Mucosa of descending colon (tissue), 3 donors: ENCODE data around the gene GGA3. TPM values are rescaled to one million over a fixed set of nuclear protein-coding genes. Genes with fewer than 3 reads are reported as not detected.

Experiments used
- ATAC-seq: fragments of 200-7000 bp; cut with Tn5 transposase; one replicate; pipeline ENCODE4 v1.9.1; 2020; ENCODE audit warnings: mild to moderate bottlenecking, moderate library complexity
- DNase-seq, 3 donors: peaks; one replicate each; pipeline ENCODE4 v3.0.0-alpha.2; 2020
- H3K36me3 ChIP-seq: fragments of 200-600 bp; one replicate; pipeline ENCODE4 v1.8.0; 2021; ENCODE audit warnings: low read depth, mild to moderate bottlenecking
- H3K4me1 ChIP-seq: fragments of 200-600 bp; one replicate; pipeline ENCODE4 v1.8.0; 2021; ENCODE audit warnings: low read depth, mild to moderate bottlenecking
- H3K4me3 ChIP-seq: fragments of 200-600 bp; one replicate; pipeline ENCODE4 v1.8.0; 2021; ENCODE audit warnings: mild to moderate bottlenecking
- H3K9me3 ChIP-seq: fragments of 200-600 bp; one replicate; pipeline ENCODE4 v1.8.0; 2021; ENCODE audit warnings: mild to moderate bottlenecking
- CTCF ChIP-seq: fragments of 200-600 bp; IDR thresholded peaks from one replicate; pipeline ENCODE4 v1.8.0; 2022; ENCODE audit warnings: antibody characterized with exemption, mild to moderate bottlenecking
- intact Hi-C, 2 donors: fragments of 100-400 bp; cut with DNase I in 1 of 2; cut with micrococcal nuclease in 1 of 2; formaldehyde crosslinking; loops; one replicate each; pipeline versions ENCODE4 v1.11.0 to v1.11.1; 2022; cut with DNase I, micrococcal nuclease
- total RNA-seq, 3 donors: library from RNA; stranded (reverse); fragmentation: NEBNext Ultra II Directional in 2 of 3; extraction: Animal tissue kit (Norgen Biotek cat#: 25700) in 2 of 3; gene quantifications; one replicate each; pipeline versions ENCODE4 v1.2.1 to v1.2.4, GENCODE V29; 2021 to 2023
- donor health status: DM: no; HTN: no; CAD: no; lungs with moderate emphysema.
- donor health status: DM: no; HTN: no; CAD: no.
- donor health status: DM: no; HTN: yes; CAD: no.

GGA3 gene
- total RNA-seq, 3 donors from 2014 or later, result 45.3 to 54.8 (median 49.3) TPM

- TF ChIP-seq CTCF, result peak; percentile 20
- peak; percentile 41 for ATAC-seq
Observed at GRCh38 chr17:75240394-75241142, 20.8 kb downstream of the GGA3 start.

DNA sequence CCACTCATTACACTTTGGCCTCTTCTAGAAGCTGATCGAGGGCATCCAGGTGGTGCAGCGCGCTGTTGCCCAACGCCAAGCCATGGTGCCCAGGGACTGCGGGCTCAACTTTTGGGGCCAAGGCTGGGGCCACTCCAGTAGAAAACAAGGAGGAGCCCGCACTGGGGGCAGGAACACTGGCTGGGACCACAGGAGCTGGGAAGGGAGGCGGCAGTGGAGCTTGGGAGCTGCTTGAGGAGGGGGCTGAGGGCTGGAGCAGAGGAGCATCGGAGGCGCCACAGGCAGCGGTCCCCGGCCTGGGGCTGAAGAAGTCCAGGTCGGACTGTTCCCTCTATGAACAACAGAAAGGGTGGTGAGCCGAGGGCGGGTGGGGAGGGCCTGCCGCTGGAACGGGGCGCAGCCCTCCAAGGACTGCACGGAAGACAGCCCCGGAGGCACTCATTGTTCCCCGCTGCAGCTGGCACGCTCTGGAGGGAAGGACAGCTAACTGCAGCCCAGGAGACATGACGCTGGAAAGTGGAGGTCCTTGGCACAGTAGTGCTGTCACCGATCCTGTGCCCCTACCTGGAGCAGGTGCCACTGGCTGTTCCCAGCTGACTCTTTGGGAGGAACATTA, 21.5 kb downstream of the GGA3 start:
- intact Hi-C loops, result no loop called here
- H3K4me1 ChIP-seq, result no peaks in the 10 kb centered on the region
- ATAC-seq (no peak), DNase-seq (no peak)
- TF ChIP-seq CTCF, result no peak
- H3K36me3 ChIP-seq, result peaks cover 7% of the 10 kb centered on the region
- H3K9me3 ChIP-seq, result no peaks in the 10 kb centered on the region
- H3K4me3 ChIP-seq, result no peak overlapping the region

More at GRCh38 chr17:75240394-75241142, 20.8 kb downstream of the GGA3 start:
- no peak for DNase-seq
- intact Hi-C loops, result no loop called here
- Histone ChIP-seq H3K4me1 (no peaks in the 10 kb centered on the region), H3K4me3 (no peak overlapping the region), H3K9me3 (no peaks in the 10 kb centered on the region), H3K36me3 (peaks cover 7% of the 10 kb centered on the region)

GRCh38 chr17:75239214-75239613, 22.2 kb downstream of the GGA3 start:
- no peaks in the 10 kb centered on the region for H3K9me3 ChIP-seq
- DNase-seq (no peak), ATAC-seq (no peak)
- no peak overlapping the region for H3K4me3 ChIP-seq
- no peaks in the 10 kb centered on the region for H3K4me1 ChIP-seq
- no peak for TF ChIP-seq CTCF
- intact Hi-C loops, result no loop called here
- peaks cover 7% of the 10 kb centered on the region for H3K36me3 ChIP-seq

DNA sequence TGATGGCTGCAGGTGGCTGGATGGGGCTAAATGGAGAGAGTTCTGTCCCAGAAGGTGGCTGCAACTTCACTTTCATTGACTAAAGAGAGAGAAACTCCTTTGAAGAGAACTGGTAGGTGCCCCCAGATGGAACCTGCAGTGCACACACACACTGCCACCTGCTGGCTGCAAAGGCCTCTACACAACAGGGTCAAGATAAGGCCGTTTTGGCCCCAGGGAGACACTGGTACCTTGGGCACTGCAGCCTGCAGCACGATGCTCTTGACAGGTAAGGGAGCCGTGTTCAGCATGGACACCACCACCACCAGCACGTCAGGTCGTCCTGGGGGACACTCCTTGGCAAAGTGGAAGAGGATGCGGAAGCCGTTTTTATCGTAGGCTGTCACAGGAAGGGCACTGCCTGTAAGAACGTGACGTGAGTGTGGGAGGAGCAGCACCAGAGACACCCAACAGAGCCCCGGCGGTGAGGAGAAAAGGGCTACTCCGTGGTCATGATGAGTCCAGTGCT, 22.7 kb downstream of the GGA3 start:
- H3K4me3 ChIP-seq, result no peak overlapping the region
- H3K4me1 ChIP-seq, result no peaks in the 10 kb centered on the region
- intact Hi-C loops, result no loop called here
- ATAC-seq (peak; percentile 77), DNase-seq (peak in 2 of 3 donors; percentile 52 to 59)
- peak; percentile 82 for TF ChIP-seq CTCF
- H3K36me3 ChIP-seq, result peaks cover 7% of the 10 kb centered on the region
- H3K9me3 ChIP-seq, result no peaks in the 10 kb centered on the region

DNA sequence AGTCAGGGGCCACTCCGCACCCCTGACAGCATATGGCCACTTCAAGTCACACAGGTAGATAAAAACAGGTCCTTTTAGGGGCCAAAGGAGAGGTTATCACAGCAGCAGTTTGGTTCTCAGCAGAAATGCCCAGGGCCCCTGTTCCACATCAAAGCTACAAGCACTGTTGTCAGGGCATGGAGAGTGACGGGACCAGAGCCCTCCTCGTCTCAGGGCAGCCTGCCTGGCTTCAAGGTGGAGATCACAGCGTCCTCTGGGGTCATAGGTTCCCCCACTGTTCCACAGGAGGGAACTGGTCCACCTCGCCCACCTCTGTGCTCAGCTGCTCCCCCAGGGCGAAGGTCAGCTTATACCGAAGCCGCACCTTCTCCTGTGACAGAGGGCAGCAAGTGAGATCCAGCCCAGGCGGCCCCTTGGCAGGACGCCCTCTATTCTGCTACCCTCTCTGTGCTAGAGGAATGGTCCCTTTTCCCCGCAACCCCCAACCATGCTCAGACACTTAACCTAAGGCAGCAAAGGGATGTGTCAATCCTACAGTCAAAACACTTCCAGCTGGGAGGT, 23.3 kb downstream of the GGA3 start:
- peaks cover 7% of the 10 kb centered on the region for H3K36me3 ChIP-seq
- no peak for DNase-seq
- no peak for ATAC-seq
- TF ChIP-seq CTCF, result no peak
- H3K4me3 ChIP-seq, result no peak overlapping the region
- intact Hi-C loops, result no loop called here
- no peaks in the 10 kb centered on the region for H3K4me1 ChIP-seq
- H3K9me3 ChIP-seq, result no peaks in the 10 kb centered on the region
